ENCODE results near the gene USP24. TPM values are rescaled to one million over a fixed set of nuclear protein-coding genes. Genes with fewer than 3 reads are reported as not detected.

USP24 gene
- total RNA-seq, 2 experiments from 2014 or later, result 37.1 to 39.7 TPM

GRCh38 chr1:55061706-55062321, 153.3 kb downstream of the USP24 start:
- Mint-ChIP-seq H3K9me3 (no peaks in the 10 kb centered on the region), H3K27ac (no peak overlapping the region), H3K4me3 (no peak overlapping the region), H3K4me1 (ENCODE audit: low read depth) (peaks cover 9% of the 10 kb centered on the region), H3K36me3 (ENCODE audit: low read depth) (peaks cover 9% of the 10 kb centered on the region), H3K27me3 (ENCODE audit: low read depth) (no peaks in the 10 kb centered on the region)
- no peak for DNase-seq
- CTCF ChIA-PET, result no interaction called here
- intact Hi-C loops (cut with micrococcal nuclease), result no loop called here

- Mint-ChIP-seq H3K4me1 (ENCODE audit: low read depth) (peaks cover 9% of the 10 kb centered on the region), H3K27ac (no peak overlapping the region), H3K27me3 (ENCODE audit: low read depth) (no peaks in the 10 kb centered on the region), H3K4me3 (no peak overlapping the region), H3K36me3 (ENCODE audit: low read depth) (peaks cover 3% of the 10 kb centered on the region), H3K9me3 (no peaks in the 10 kb centered on the region)
- CTCF ChIA-PET, result interaction anchor here (0.8 to 1.8 kb wide), 4 partner anchors 12 to 213 kb away, joined by 3 to 4 read pairs (median 3); no protein-coding TSS in a partner anchor
- no peak for DNase-seq
- intact Hi-C loops (cut with micrococcal nuclease), result loop anchor here (1.0 kb wide), 1 partner anchor 12 kb away; no protein-coding TSS in a partner anchor
Observed at GRCh38 chr1:55061000-55061705, 154.0 kb downstream of the USP24 start.

- peak; percentile 55 for DNase-seq
- intact Hi-C loops (cut with micrococcal nuclease), result loop anchor here (1.0 kb wide), 1 partner anchor 13 kb away; no protein-coding TSS in a partner anchor
Observed at GRCh38 chr1:55060133-55060999, 154.8 kb downstream of the USP24 start.

GRCh38 chr1:55059302-55060132, 155.6 kb downstream of the USP24 start:
- DNase-seq, result no peak
- intact Hi-C loops (cut with micrococcal nuclease), result loop anchor here (1.0 kb wide), 1 partner anchor 14 kb away; no protein-coding TSS in a partner anchor
- H3K9me3 Mint-ChIP-seq, result no peaks in the 10 kb centered on the region
- no peak overlapping the region for H3K4me3 Mint-ChIP-seq
- no peak overlapping the region for H3K27ac Mint-ChIP-seq
- H3K36me3 Mint-ChIP-seq (ENCODE audit: low read depth), result no peaks in the 10 kb centered on the region
- peaks cover 9% of the 10 kb centered on the region for H3K4me1 Mint-ChIP-seq (ENCODE audit: low read depth)
- no peaks in the 10 kb centered on the region for H3K27me3 Mint-ChIP-seq (ENCODE audit: low read depth)
- CTCF ChIA-PET, result interaction anchor here (0.6 to 1.8 kb wide), 4 partner anchors 12 to 1915 kb away, joined by 3 to 4 read pairs (median 3); no protein-coding TSS in a partner anchor

More at GRCh38 chr1:55060133-55060999, 154.8 kb downstream of the USP24 start:
- Mint-ChIP-seq H3K9me3 (no peaks in the 10 kb centered on the region), H3K4me1 (ENCODE audit: low read depth) (peaks cover 9% of the 10 kb centered on the region), H3K4me3 (no peak overlapping the region), H3K27me3 (ENCODE audit: low read depth) (no peaks in the 10 kb centered on the region), H3K36me3 (ENCODE audit: low read depth) (no peaks in the 10 kb centered on the region), H3K27ac (no peak overlapping the region)
- CTCF ChIA-PET, result interaction anchor here (0.8 to 1.8 kb wide), 4 partner anchors 13 to 212 kb away, joined by 3 to 4 read pairs (median 3); no protein-coding TSS in a partner anchor

GRCh38 chr1:55057956-55058298, 157.2 kb downstream of the USP24 start:
- peaks cover 9% of the 10 kb centered on the region for H3K4me1 Mint-ChIP-seq (ENCODE audit: low read depth)
- no peak overlapping the region for H3K4me3 Mint-ChIP-seq
- no peaks in the 10 kb centered on the region for H3K27me3 Mint-ChIP-seq (ENCODE audit: low read depth)
- no peaks in the 10 kb centered on the region for H3K36me3 Mint-ChIP-seq (ENCODE audit: low read depth)
- no peak overlapping the region for H3K27ac Mint-ChIP-seq
- CTCF ChIA-PET, result no interaction called here
- DNase-seq, result no peak
- no peaks in the 10 kb centered on the region for H3K9me3 Mint-ChIP-seq
- intact Hi-C loops (cut with micrococcal nuclease), result no loop called here

GRCh38 chr1:55057270-55057955, 157.8 kb downstream of the USP24 start:
- Mint-ChIP-seq H3K27me3 (ENCODE audit: low read depth) (no peaks in the 10 kb centered on the region), H3K9me3 (no peaks in the 10 kb centered on the region), H3K4me1 (ENCODE audit: low read depth) (peaks cover 9% of the 10 kb centered on the region), H3K27ac (no peak overlapping the region), H3K36me3 (ENCODE audit: low read depth) (no peaks in the 10 kb centered on the region), H3K4me3 (no peak overlapping the region)
- CTCF ChIA-PET, result no interaction called here
- no peak for DNase-seq
- intact Hi-C loops (cut with micrococcal nuclease), result no loop called here

GRCh38 chr1:55056632-55056992, 158.6 kb downstream of the USP24 start:
- CTCF ChIA-PET, result no interaction called here
- intact Hi-C loops (cut with micrococcal nuclease), result no loop called here
- Mint-ChIP-seq H3K27ac (no peak overlapping the region), H3K27me3 (ENCODE audit: low read depth) (no peaks in the 10 kb centered on the region), H3K4me1 (ENCODE audit: low read depth) (peaks cover 9% of the 10 kb centered on the region), H3K4me3 (no peak overlapping the region), H3K9me3 (no peaks in the 10 kb centered on the region), H3K36me3 (ENCODE audit: low read depth) (no peaks in the 10 kb centered on the region)
- DNase-seq, result no peak

GRCh38 chr1:55055951-55056631, 159.1 kb downstream of the USP24 start:
- Mint-ChIP-seq H3K4me1 (ENCODE audit: low read depth) (peaks cover 9% of the 10 kb centered on the region), H3K27ac (no peak overlapping the region), H3K27me3 (ENCODE audit: low read depth) (no peaks in the 10 kb centered on the region), H3K4me3 (no peak overlapping the region), H3K36me3 (ENCODE audit: low read depth) (no peaks in the 10 kb centered on the region), H3K9me3 (no peaks in the 10 kb centered on the region)
- CTCF ChIA-PET, result no interaction called here
- no peak for DNase-seq
- intact Hi-C loops (cut with micrococcal nuclease), result no loop called here

- H3K9me3 Mint-ChIP-seq, result no peaks in the 10 kb centered on the region
- no peak overlapping the region for H3K27ac Mint-ChIP-seq
- H3K4me1 Mint-ChIP-seq (ENCODE audit: low read depth), result peaks cover 2% of the 10 kb centered on the region
- no peaks in the 10 kb centered on the region for H3K27me3 Mint-ChIP-seq (ENCODE audit: low read depth)
- H3K36me3 Mint-ChIP-seq (ENCODE audit: low read depth), result no peaks in the 10 kb centered on the region
- H3K4me3 Mint-ChIP-seq, result no peak overlapping the region
- CTCF ChIA-PET, result no interaction called here
- DNase-seq, result no peak
- intact Hi-C loops (cut with micrococcal nuclease), result no loop called here
Observed at GRCh38 chr1:55055084-55055882, 159.9 kb downstream of the USP24 start.

GRCh38 chr1:55054396-55054795, 160.8 kb downstream of the USP24 start:
- Mint-ChIP-seq H3K36me3 (ENCODE audit: low read depth) (no peaks in the 10 kb centered on the region), H3K27me3 (ENCODE audit: low read depth) (no peaks in the 10 kb centered on the region), H3K4me3 (no peak overlapping the region), H3K9me3 (no peaks in the 10 kb centered on the region), H3K4me1 (ENCODE audit: low read depth) (no peaks in the 10 kb centered on the region), H3K27ac (no peak overlapping the region)
- DNase-seq, result no peak
- CTCF ChIA-PET, result interaction anchor here (0.6 kb wide), 1 partner anchor 110 kb away, joined by 6 read pairs; no protein-coding TSS in a partner anchor
- intact Hi-C loops (cut with micrococcal nuclease), result no loop called here

Data from activated naive CD4-positive, alpha-beta T cell treated with anti-CD3 and anti-CD28 coated beads for 36 hours (primary cell).